Suppressor macrophage treated with lipopolysaccharide for 1 hour (primary cell): ENCODE measurements around the gene SPOCK1.

Source experiments
- DNase-seq, 3 donors: peaks; one replicate each; pipeline ENCODE4 v3.0.0-alpha.2; 2020 to 2022

SPOCK1 gene

GRCh38 chr5:137357436-137357835 is 141.7 kb downstream of the SPOCK1 start:
- DNase-seq: no peak

- DNase-seq: no peak
These were observed 143.0 kb downstream of the SPOCK1 start for GRCh38 chr5:137356127-137356526.

- DNase-seq: no peak
These were observed 143.4 kb downstream of the SPOCK1 start for GRCh38 chr5:137355708-137356107.

GRCh38 chr5:137352095-137352494 is 147.0 kb downstream of the SPOCK1 start:
- no peak for DNase-seq

- DNase-seq: no peak
These were observed 148.3 kb downstream of the SPOCK1 start for GRCh38 chr5:137350791-137351190.

GRCh38 chr5:137348759-137349158 is 150.4 kb downstream of the SPOCK1 start:
- DNase-seq: no peak

- DNase-seq: no peak
These were observed 151.3 kb downstream of the SPOCK1 start for GRCh38 chr5:137347865-137348264.

- DNase-seq: no peak
These were observed 152.8 kb downstream of the SPOCK1 start for GRCh38 chr5:137346281-137346680.

GRCh38 chr5:137345396-137345795 is 153.7 kb downstream of the SPOCK1 start:
- DNase-seq: no peak

- DNase-seq: peak; percentile 69 to 76 (median 73)
These were observed 154.3 kb downstream of the SPOCK1 start for GRCh38 chr5:137344723-137345322.

GRCh38 chr5:137344021-137344420 is 155.1 kb downstream of the SPOCK1 start:
- DNase-seq: no peak

- DNase-seq: no peak
These were observed 156.4 kb downstream of the SPOCK1 start for GRCh38 chr5:137342764-137343163.

GRCh38 chr5:137341831-137342230 is 157.3 kb downstream of the SPOCK1 start:
- DNase-seq: no peak

- DNase-seq: no peak
These were observed 158.2 kb downstream of the SPOCK1 start for GRCh38 chr5:137340881-137341280.

GRCh38 chr5:137336565-137337120 is 162.5 kb downstream of the SPOCK1 start:
- no peak for DNase-seq

GRCh38 chr5:137336161-137336560 is 163.0 kb downstream of the SPOCK1 start:
- no peak for DNase-seq

GRCh38 chr5:137335493-137335892 is 163.6 kb downstream of the SPOCK1 start:
- DNase-seq: no peak

- no peak for DNase-seq
These were observed 165.2 kb downstream of the SPOCK1 start for GRCh38 chr5:137333928-137334327.

- DNase-seq: no peak
These were observed 165.7 kb downstream of the SPOCK1 start for GRCh38 chr5:137333475-137333874.

GRCh38 chr5:137332296-137332695 is 166.8 kb downstream of the SPOCK1 start:
- DNase-seq: no peak

GRCh38 chr5:137329586-137330296 is 169.4 kb downstream of the SPOCK1 start:
- no peak for DNase-seq

GRCh38 chr5:137328991-137329390 is 170.1 kb downstream of the SPOCK1 start:
- DNase-seq: no peak

- DNase-seq: no peak
These were observed 170.7 kb downstream of the SPOCK1 start for GRCh38 chr5:137328463-137328862.

- no peak for DNase-seq
These were observed 173.4 kb downstream of the SPOCK1 start for GRCh38 chr5:137325721-137326120.
